HG03521 (cell line): Measurements from ENCODE around the gene MTMR2.
"Not testable (repeated sequence)": the region's sequence is repeated elsewhere in the genome, so short reads cannot be mapped to it uniquely, and the experiment has no call there.

ENCODE experiments used
- ATAC-seq: cut with Tn5 transposase; IDR thresholded peaks from one replicate; pipeline ENCODE4 v1.9.1; 2021; ENCODE audit warnings: mild to moderate bottlenecking, moderate library complexity; ENCODE audit not compliant: unreplicated experiment

MTMR2 gene

DNA sequence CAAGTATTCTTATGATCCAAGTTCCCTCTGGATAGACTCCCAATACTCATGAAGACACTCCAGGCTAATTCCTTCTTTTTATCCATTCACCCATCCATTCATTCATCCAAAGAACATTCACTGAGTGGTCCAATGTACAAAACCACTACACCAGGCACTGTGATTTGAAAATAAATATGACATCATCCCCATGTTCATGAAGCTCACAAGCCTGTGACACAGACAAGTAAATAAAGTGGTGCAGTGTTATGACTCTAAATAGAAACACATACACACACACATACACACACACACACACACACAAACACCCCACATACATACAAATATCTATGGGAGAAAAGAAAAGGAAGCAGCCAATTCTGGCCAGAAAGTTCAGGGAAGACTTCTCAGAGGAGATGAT is 35.5 kb downstream of the MTMR2 start:
- ATAC-seq = no peak

DNA sequence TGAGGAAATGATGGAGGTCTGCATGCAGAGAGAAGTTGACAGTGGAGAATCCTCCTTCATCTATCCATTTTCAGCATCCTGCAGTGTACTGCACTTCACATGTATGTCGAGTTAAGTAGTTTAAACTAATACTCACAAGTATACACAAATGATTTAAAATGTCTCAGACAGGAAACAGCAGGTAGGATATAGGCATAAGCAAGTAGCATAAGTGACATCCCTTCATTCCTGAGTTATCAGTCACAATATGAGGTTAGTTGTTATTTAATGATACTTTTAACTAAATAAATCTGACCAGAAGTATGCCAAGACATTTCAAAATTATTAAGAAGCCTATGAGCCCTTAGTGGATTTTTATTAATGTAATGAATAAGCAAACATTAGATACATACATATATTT is 37.4 kb downstream of the MTMR2 start:
- ATAC-seq = no peak

GRCh38 chr11:95884802-95885201 is 39.1 kb downstream of the MTMR2 start:
- no peak for ATAC-seq

DNA sequence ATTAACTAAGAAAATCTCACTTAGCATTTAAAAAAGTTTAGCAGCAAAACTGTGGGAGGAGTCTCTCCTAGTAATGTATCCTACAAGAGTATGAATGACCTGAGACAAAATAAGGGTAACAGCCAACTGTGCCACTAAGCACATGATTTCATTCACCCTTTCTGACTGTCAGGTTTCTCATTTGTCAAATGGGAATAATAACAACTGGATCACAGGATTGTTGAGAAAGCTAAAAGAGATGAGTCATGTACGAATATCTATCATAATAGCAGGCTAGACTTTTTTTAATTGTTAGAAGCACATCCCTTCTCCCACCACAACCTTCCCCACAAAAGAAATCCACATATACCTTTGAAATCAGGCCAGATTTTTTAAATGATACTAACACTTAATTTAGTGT is 39.5 kb downstream of the MTMR2 start:
- no peak for ATAC-seq

- no peak for ATAC-seq
These were observed 40.5 kb downstream of the MTMR2 start for GRCh38 chr11:95883381-95883780.

DNA sequence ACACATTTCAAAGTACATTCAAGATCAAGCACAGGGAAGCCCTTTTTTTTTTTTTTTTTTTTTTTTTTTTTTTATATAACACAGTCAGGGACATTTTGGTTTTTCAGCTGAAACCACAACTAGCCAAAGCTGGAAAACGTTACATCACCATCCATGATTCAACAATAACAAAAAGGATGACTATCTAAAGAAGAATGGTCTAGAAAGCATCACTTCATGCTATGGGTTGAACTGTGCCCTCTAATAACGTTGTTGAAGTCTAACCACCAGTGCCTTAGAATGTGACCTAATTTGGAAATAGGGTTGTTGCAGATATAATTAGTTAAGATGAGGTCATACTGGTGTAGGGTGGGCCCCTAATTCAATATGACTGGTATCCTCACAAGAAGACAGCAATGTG is 46.6 kb downstream of the MTMR2 start:
- no peak for ATAC-seq

DNA sequence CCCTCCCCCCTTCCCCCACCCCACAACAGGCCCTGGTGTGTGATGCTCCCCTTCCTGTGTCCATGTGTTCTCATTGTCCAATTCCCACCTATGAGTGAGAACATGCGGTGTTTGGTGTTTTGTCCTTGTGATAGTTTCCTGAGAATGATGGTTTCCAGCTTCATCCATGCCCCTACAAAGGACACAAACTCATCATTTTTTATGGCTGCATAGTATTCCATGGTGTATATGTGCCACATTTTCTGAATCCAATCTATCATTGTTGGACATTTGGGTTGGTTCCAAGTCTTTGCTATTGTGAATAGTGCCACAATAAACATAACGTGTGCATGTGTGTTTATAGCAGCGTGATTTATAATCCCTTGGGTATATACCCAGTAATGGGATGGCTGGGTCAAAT is 53.0 kb downstream of the MTMR2 start:
- ATAC-seq = not testable (repeated sequence)

- ATAC-seq = no peak
These were observed 56.8 kb downstream of the MTMR2 start for GRCh38 chr11:95867105-95867504.

DNA sequence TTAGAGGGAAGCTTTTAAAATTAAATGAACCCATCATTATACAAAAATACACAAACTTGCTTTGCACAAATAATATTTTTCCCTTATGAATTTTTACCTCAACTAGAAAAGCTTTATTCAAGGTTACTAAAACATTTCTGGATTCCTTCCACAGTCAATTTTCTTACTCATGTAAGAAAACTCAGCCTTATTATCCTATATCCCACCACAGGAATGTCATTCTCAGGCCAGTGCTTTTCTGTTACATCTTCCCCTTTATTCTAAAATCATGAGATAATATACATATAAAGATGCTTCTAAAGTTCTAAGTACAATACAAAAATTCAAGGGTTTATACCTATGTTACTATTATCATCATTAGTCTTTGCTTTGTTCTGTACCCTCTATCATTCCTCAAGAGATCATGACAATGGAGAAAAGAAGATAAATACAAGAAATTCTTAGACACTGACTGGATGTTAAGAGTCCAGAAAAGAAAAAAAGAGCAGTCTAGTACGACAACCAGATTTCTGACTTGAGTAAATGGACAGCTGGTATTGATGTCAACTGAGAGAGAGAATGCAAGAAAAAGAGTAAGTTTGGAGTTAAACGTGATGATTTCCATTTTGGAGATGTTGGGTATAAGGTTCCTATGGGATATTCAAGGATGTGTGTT is 60.3 kb downstream of the MTMR2 start:
- no peak for ATAC-seq

DNA sequence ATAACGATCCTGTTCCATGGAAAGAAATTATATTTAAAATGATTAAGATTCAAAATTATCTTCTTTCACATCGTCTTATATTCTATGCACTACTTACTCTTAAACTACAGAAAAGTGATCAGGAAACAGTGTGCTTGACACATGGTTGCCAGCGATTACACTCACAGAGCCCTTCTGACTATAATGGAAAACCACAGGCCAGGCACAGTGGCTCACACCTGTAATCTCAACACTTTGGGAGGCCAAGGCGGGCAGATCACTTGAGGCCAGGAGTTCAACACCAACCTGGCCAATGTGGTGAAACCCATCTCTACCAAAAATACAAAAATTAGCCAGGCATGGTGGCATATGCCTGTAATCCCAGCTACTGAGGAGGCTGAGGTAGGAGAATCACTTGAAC is 63.9 kb downstream of the MTMR2 start:
- ATAC-seq = not testable (repeated sequence)

- ATAC-seq = not testable (repeated sequence)
These were observed 69.5 kb downstream of the MTMR2 start for GRCh38 chr11:95854362-95854761.

DNA sequence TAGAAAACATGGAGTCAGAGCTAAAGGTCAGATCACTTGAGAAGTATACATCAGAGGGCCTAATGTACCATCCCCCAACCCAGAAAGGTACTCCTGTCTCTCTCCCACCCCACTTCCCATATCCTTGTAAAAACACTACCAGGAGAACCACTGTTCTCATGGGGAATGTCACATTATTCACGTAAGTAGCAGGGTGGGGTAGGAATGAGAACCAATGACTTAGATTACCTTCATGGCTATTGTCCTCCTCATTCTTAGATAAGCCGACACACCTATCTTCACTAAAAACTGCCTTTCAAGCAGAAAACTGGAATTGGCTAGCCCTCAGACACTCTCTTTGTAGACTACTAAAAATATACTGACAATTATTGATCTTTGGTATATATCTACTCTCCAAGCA is 70.0 kb downstream of the MTMR2 start:
- no peak for ATAC-seq

DNA sequence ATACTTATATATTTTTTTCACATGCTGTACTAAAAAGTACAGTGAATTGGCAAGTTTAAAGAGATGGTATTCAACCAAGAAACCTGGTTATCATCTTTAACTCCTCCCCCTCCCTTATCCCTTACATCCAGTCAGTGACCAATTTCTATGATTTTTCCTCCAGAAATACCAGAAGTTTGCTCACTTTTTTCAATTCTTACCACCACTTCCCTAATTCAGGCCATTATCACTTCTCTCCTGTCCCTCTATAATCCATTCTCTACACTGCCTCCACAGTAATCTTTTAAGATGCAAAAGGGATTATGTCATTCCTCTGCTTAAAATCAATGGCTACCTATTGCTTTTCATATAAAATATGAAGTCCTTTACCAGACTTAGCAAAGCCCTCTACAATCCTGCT is 70.8 kb downstream of the MTMR2 start:
- no peak for ATAC-seq

DNA sequence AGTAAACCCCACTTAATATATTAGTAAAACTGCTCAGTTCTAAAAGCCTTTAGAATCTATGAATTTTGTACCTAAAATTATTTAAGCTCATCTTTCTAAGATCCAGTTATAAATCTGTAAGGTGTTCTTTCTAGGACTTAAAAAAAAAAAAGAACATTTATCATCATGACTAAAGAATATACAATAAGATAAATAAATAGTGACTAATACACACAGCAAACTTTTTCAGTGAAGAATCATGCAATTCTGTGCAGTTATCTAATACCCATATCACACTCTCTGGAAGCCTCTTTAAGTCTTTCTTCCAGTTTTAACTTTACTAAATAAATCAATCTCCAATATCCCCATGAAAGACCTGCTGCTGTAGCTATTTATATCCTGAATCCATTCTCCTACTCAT is 73.8 kb downstream of the MTMR2 start:
- ATAC-seq = no peak

- no peak for ATAC-seq
These were observed 74.7 kb downstream of the MTMR2 start for GRCh38 chr11:95849087-95849825.

- no peak for ATAC-seq
These were observed 78.7 kb downstream of the MTMR2 start for GRCh38 chr11:95845167-95845566.

GRCh38 chr11:95835768-95836488 is 88.0 kb downstream of the MTMR2 start:
- ATAC-seq = peak; percentile 56

- no peak for ATAC-seq
These were observed 88.6 kb downstream of the MTMR2 start for GRCh38 chr11:95835351-95835750.

DNA sequence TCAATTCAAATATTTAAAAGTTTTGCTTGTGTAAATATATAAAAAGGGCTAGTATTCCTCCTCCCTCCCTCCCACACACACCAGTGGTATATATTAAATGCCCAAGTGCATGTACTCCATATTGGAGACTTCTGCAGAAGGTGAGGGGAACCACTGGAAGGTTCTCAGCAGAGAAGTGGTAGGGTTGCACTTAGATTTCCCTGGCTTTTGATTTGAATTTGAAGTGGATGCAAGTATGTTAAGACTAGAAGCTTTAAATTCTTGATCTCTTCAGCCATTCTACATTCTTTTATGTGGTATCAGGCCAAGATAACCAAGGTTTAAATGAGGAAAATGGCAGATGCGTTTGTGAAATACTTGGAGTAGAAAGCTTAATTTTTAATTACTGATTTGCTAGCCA is 90.5 kb downstream of the MTMR2 start:
- ATAC-seq = no peak

- no peak for ATAC-seq
These were observed 91.1 kb downstream of the MTMR2 start for GRCh38 chr11:95832763-95833162.

GRCh38 chr11:95831198-95831883 is 92.6 kb downstream of the MTMR2 start:
- ATAC-seq = no peak
